SK-N-SH (cell line): ENCODE results near the gene SPECC1L.

Experiments used
- EZH2phosphoT487 ChIP-seq: fragments of 200-600 bp; sonication (generic); IDR thresholded peaks from 2 replicates; pipeline ENCODE4 v1.6.1; 2017; ENCODE audit warnings: low read depth, mixed run types, mild to moderate bottlenecking, antibody characterized with exemption, moderate library complexity, borderline replicate concordance
- FOXM1 ChIP-seq: IDR thresholded peaks from 2 replicates; pipeline ENCODE4 v1.4.0; 2012; ENCODE audit warnings: low read depth, mild to moderate bottlenecking
- GABPA ChIP-seq: IDR thresholded peaks from 2 replicates; pipeline ENCODE4 v1.4.0; 2012; ENCODE audit warnings: low read depth, mild to moderate bottlenecking
- JUND ChIP-seq: IDR thresholded peaks from 2 replicates; pipeline ENCODE4 v1.4.0; 2012
- MEF2A ChIP-seq: IDR thresholded peaks from 2 replicates; pipeline ENCODE4 v1.4.0; 2012; ENCODE audit warnings: low read depth, borderline replicate concordance
- POLR2AphosphoS5 ChIP-seq: IDR thresholded peaks from 2 replicates; pipeline ENCODE4 v1.6.1; 2012; ENCODE audit warnings: low read depth, low read length
- RCOR1 ChIP-seq: fragments of 150-350 bp; IDR thresholded peaks from 2 replicates; pipeline ENCODE4 v1.6.1; 2017; ENCODE audit warnings: antibody characterized with exemption, low read length
- RFX5 ChIP-seq: IDR thresholded peaks from 2 replicates; pipeline ENCODE4 v1.6.1; 2012; ENCODE audit warnings: mild to moderate bottlenecking, improper control_type of control experiment, low read length
- TAF1 ChIP-seq: IDR thresholded peaks from 2 replicates; pipeline ENCODE4 v1.6.1; 2012; ENCODE audit warnings: low read depth, mild to moderate bottlenecking, low read length, moderate library complexity, borderline replicate concordance
- USF1 ChIP-seq: IDR thresholded peaks from 2 replicates; pipeline ENCODE4 v1.4.0; 2012; ENCODE audit warnings: low read depth, borderline replicate concordance
- USF2 ChIP-seq: fragments of 150-350 bp; IDR thresholded peaks from 2 replicates; pipeline ENCODE4 v1.6.1; 2017; ENCODE audit warnings: antibody characterized with exemption, low read length, low read depth, borderline replicate concordance
- TF ChIP-seq, protein P1 (sequence below): fragments of 200-600 bp; sonication (generic); IDR thresholded peaks from 2 replicates; pipeline ENCODE4 v1.6.1; 2017; ENCODE audit warnings: antibody characterized with exemption, mild to moderate bottlenecking, moderate library complexity
- TF ChIP-seq, protein P2 (sequence below): IDR thresholded peaks from 2 replicates; pipeline ENCODE4 v1.4.0; 2012; ENCODE audit warnings: low read depth, borderline replicate concordance

DNA sequence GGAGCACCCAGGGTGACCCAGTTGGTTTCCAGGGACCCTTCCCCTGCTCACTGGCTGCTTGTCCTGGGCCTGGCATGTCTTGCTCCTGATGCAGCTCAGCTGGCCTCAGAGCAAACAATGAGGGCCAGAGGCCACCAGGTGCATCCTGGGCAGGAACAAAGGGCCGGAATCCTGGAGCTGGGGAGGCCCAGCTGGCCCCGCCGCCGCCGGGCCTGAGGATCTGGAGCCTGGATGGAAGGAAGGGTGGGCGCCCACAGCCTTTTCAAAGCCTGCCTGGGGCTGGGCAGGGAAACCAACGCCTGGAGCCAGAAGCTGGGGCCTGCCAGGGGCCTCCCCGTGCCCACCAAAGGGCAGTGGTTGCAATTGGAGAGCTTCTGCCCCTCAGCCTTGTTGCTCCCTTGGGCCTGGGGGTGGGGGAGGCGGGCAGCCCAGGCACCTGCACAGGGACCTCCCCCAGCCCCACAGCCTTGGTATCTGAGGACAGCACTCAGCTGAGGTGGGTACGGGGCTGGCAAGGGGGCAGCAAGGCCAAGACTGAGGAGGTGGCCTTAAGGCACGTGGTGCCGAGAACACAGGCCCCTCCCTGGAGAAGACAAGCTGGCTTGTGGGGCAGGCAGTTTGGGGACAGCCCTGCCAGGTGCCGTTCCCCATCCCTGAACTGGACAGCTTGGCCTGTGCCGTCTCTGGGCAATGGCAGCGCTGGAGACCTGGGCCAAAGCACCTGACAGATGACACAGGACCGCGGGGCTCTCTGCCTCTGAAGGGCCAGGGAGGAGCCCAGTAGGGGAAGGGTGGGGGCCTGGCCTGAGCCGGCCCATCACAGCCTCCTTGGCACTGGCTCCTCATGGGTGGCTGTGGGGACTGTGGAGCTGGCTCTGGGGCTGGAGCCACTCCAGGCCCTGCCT, 149.7 kb downstream of the SPECC1L start:
- TF ChIP-seq, protein P1, sequence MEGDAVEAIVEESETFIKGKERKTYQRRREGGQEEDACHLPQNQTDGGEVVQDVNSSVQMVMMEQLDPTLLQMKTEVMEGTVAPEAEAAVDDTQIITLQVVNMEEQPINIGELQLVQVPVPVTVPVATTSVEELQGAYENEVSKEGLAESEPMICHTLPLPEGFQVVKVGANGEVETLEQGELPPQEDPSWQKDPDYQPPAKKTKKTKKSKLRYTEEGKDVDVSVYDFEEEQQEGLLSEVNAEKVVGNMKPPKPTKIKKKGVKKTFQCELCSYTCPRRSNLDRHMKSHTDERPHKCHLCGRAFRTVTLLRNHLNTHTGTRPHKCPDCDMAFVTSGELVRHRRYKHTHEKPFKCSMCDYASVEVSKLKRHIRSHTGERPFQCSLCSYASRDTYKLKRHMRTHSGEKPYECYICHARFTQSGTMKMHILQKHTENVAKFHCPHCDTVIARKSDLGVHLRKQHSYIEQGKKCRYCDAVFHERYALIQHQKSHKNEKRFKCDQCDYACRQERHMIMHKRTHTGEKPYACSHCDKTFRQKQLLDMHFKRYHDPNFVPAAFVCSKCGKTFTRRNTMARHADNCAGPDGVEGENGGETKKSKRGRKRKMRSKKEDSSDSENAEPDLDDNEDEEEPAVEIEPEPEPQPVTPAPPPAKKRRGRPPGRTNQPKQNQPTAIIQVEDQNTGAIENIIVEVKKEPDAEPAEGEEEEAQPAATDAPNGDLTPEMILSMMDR, result no peak
- TF ChIP-seq POLR2AphosphoS5 (0 out of 2 replicates have a peak, but pooled peaks have one; percentile 11), USF1 (no peak), EZH2phosphoT487 (no peak), USF2 (no peak), RFX5 (no peak), TAF1 (no peak), RCOR1 (no peak), JUND (no peak), FOXM1 (no peak), MEF2A (no peak), GABPA (no peak)
- TF ChIP-seq, protein P2, sequence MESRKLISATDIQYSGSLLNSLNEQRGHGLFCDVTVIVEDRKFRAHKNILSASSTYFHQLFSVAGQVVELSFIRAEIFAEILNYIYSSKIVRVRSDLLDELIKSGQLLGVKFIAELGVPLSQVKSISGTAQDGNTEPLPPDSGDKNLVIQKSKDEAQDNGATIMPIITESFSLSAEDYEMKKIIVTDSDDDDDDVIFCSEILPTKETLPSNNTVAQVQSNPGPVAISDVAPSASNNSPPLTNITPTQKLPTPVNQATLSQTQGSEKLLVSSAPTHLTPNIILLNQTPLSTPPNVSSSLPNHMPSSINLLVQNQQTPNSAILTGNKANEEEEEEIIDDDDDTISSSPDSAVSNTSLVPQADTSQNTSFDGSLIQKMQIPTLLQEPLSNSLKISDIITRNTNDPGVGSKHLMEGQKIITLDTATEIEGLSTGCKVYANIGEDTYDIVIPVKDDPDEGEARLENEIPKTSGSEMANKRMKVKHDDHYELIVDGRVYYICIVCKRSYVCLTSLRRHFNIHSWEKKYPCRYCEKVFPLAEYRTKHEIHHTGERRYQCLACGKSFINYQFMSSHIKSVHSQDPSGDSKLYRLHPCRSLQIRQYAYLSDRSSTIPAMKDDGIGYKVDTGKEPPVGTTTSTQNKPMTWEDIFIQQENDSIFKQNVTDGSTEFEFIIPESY, result no peak
